HG03354 (cell line): Measurements from ENCODE around the gene SPEM2.

Experiments used
- ATAC-seq: cut with Tn5 transposase; IDR thresholded peaks from one replicate; pipeline ENCODE4 v1.9.1; 2021; ENCODE audit warnings: mild to moderate bottlenecking; ENCODE audit not compliant: unreplicated experiment, poor library complexity, severe bottlenecking

The SPEM2 gene

GRCh38 chr17:7425316-7425715 lies at the start of gene SPEM2:
SPEM2 (plus strand) TSS chr17:7425616; CDS start chr17:7425689, 73 bp downstream.
- ATAC-seq: no peak

GRCh38 chr17:7379134-7379533 lies 46.3 kb upstream of the SPEM2 start:
- no peak for ATAC-seq

- no peak for ATAC-seq
Measured at GRCh38 chr17:7380321-7380720, 45.1 kb upstream of the SPEM2 start.

- ATAC-seq: no peak
Measured at GRCh38 chr17:7380855-7381683, 44.3 kb upstream of the SPEM2 start, which contains the start of gene TNK1. TNK1 (plus strand) TSS chr17:7381089; CDS start chr17:7382927, 1,838 bp downstream.

GRCh38 chr17:7382901-7383300 lies 42.5 kb upstream of the SPEM2 start:
- ATAC-seq: no peak

- ATAC-seq: no peak
Measured at GRCh38 chr17:7383371-7383741, 42.1 kb upstream of the SPEM2 start.

- ATAC-seq: no peak
Measured at GRCh38 chr17:7383742-7384488, 41.5 kb upstream of the SPEM2 start.

- ATAC-seq: no peak
Measured at GRCh38 chr17:7384489-7385081, 40.8 kb upstream of the SPEM2 start.

GRCh38 chr17:7388856-7389255 lies 36.6 kb upstream of the SPEM2 start:
- ATAC-seq: no peak

- ATAC-seq: no peak
Measured at GRCh38 chr17:7389924-7390910, 35.2 kb upstream of the SPEM2 start.

- ATAC-seq: no peak
Measured at GRCh38 chr17:7391307-7391706, 34.1 kb upstream of the SPEM2 start.

- ATAC-seq: no peak
Measured at GRCh38 chr17:7392696-7393612, 32.5 kb upstream of the SPEM2 start.

- peak; percentile 46 for ATAC-seq
Measured at GRCh38 chr17:7393613-7394451, 31.6 kb upstream of the SPEM2 start.

GRCh38 chr17:7394452-7395191 lies 30.8 kb upstream of the SPEM2 start, which contains the start of gene PLSCR3:
PLSCR3 (minus strand) TSS chr17:7394525; CDS start chr17:7394110, 415 bp downstream.
- ATAC-seq: peak; percentile 80

- no peak for ATAC-seq
Measured at GRCh38 chr17:7396147-7396546, 29.3 kb upstream of the SPEM2 start.

GRCh38 chr17:7398612-7399011 lies 26.8 kb upstream of the SPEM2 start:
- ATAC-seq: no peak
